Prostate gland (tissue), 2 donors: ENCODE results near the gene ENTPD1.

Experiments
- CTCF ChIP-seq, 4 experiments: fragments of 200-600 bp in 2 of 4; fragments of 450-650 bp in 2 of 4; sonication (generic) in 2 of 4; IDR thresholded peaks; 1 replicate in 3 of 4; 2 replicates in 1 of 4; pipeline ENCODE4 v1.5.1; 2016 to 2019; ENCODE audit warnings: antibody characterized with exemption in 4 of 4, mild to moderate bottlenecking in 2 of 4, moderate library complexity in 2 of 4
- POLR2A ChIP-seq: fragments of 450-650 bp; IDR thresholded peaks from one replicate; pipeline ENCODE4 v1.6.1; 2016; ENCODE audit warnings: antibody characterized with exemption, mild to moderate bottlenecking
- POLR2AphosphoS5 ChIP-seq: sonication (generic); formaldehyde crosslinking; IDR thresholded peaks from one replicate; pipeline ENCODE4 v1.6.1; 2017; ENCODE audit warnings: antibody characterized with exemption

GRCh38 chr10:95813054-95813685 is 57.2 kb downstream of the ENTPD1 start:
- TF ChIP-seq CTCF (IDR thresholded peaks at IDR 0.05) (no peak), POLR2AphosphoS5 (no peak), POLR2A (no peak)
